RWPE1 (cell line): ENCODE results near the gene CDC37.

Experiments used
- CTCF ChIA-PET: fragments of 350-600 bp; sonication (Branson Sonifier 250); formaldehyde crosslinking; extraction: SDS; loops from one replicate; lab custom pipeline; 2021; lab: Yijun Ruan, JAX
- POLR2A ChIA-PET: fragments of 400-600 bp; formaldehyde crosslinking; extraction: SDS; loops from one replicate; lab custom pipeline; 2020; ENCODE audit warnings: antibody characterized with exemption; ENCODE audit not compliant: low non-redundant PET; lab: Yijun Ruan, JAX
- DNase-seq: peaks from one replicate; pipeline ENCODE4 v3.0.0; 2012; ENCODE audit warnings: low spot score
- H3K27ac ChIP-seq: fragments of 450-650 bp; 2 replicates; pipeline ENCODE4 v1.5.1; 2017
- CTCF ChIP-seq: fragments of 450-650 bp; conservative IDR thresholded peaks from 2 replicates; pipeline ENCODE4 v1.5.1; 2017; ENCODE audit warnings: low read depth, mild to moderate bottlenecking

The CDC37 gene

DNA sequence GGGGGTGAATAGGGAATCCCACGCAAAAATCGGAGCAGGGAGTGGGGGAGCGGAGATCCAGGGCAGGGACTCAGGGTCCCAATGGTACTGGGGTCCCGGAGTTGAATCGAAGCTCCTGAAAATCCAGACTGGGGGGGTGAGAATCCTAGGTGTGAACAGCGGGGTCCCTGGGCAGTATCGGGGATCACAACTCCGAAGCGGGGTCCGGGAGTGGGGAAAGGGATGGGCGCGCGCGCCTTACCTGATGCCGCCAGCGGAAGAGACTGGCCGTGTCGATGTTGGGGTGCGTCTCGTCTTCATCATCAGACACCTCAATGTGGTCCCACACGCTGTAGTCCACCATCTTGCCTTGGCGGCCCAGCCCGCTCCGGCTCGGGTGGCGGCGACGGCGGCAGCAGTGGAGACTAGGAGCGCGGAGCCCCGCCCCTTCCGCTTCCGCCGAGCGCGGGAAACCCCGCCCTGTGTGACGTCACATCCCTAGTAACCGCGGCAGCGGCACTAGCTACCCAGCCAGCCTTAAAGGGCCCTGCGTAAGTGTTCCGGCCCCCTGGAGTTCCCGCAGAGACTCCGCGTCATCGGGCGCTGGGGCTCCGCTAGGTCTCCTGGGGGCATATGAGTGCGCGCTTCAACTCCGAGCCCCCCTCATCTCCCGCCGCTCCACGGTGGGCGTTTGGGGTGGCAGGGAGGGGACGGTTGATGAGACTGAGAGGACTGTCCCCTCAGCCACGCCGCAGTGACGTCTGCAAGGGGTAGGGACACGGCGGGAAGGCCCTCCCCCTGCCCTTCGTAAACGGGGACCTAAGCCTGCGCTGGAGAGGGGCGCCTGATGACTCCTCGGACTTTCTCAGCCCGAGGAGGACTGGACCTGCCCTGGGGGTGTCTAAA lies at the start of gene CDC37:
TSS of gene CDC37 (minus strand) at position 406 of the 885 bp plus-strand sequence. CDS start at position 343, 63 bp downstream.
- DNase-seq = peak; percentile 98
- POLR2A ChIA-PET = no interaction called here
- CTCF ChIA-PET = interaction anchor here (0.6 to 3.7 kb wide), 11 partner anchors 14 to 263 kb away, joined by 3 to 32 read pairs (median 4); no protein-coding TSS in a partner anchor
- peak within 1 kb of the TSS; percentile 70 for H3K27ac ChIP-seq
- no peak for TF ChIP-seq CTCF

GRCh38 chr19:10450853-10451609 lies 47.7 kb upstream of the CDC37 start:
- ChIA-PET CTCF (no interaction called here), POLR2A (no interaction called here)
- TF ChIP-seq CTCF = no peak
- DNase-seq = peak; percentile 59
- H3K27ac ChIP-seq = no peak overlapping the region

GRCh38 chr19:10450191-10450852 lies 47.0 kb upstream of the CDC37 start:
- ChIA-PET POLR2A (no interaction called here), CTCF (interaction anchor here (0.7 kb wide), 1 partner anchor 9 kb away, joined by 3 read pairs; no protein-coding TSS in a partner anchor)
- no peak for DNase-seq
- TF ChIP-seq CTCF = no peak
- H3K27ac ChIP-seq = no peak overlapping the region

DNA sequence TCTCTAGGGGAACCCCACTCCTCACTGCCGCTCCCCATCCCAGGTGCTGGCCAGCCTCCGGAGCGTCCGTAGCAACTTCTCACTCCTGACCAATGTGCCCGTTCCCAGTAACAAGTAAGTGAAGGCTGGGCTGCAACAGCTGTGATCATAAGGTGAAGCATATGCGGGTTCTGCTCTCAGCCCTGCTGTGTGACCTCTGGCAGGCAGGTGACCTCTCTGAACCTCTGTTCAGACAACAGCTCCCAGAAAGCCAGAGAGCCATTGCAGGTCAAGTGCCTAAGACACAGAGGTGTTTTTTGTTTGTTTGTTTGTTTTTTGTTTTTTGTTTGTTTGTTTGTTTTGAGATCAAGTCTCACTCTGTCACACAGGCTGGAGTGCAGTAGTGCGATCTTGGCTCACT lies 45.7 kb upstream of the CDC37 start:
- no peak overlapping the region for H3K27ac ChIP-seq
- CTCF ChIA-PET = interaction anchor here (0.7 kb wide), 1 partner anchor 139 kb away, joined by 3 read pairs; no protein-coding TSS in a partner anchor
- TF ChIP-seq CTCF = no peak
- DNase-seq = no peak
- POLR2A ChIA-PET = no interaction called here

DNA sequence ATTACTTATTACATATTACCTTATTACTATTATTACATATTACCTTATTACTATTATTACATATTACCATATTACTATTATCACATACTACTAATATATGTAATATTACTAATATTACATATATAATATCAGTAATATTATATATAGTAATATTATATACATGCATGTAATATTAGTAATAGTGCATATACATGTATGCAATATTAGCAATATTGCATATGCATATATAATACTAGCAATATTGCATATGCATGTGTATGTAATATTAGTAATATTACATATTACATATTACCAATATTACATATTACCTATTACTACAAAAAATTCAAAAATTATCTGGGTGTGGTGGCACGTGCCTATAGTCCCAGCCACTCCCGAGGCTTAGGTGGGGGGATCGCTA lies 39.4 kb upstream of the CDC37 start:
- DNase-seq = no peak
- TF ChIP-seq CTCF = no peak
- CTCF ChIA-PET = no interaction called here
- POLR2A ChIA-PET = no interaction called here
- no peak overlapping the region for H3K27ac ChIP-seq

DNA sequence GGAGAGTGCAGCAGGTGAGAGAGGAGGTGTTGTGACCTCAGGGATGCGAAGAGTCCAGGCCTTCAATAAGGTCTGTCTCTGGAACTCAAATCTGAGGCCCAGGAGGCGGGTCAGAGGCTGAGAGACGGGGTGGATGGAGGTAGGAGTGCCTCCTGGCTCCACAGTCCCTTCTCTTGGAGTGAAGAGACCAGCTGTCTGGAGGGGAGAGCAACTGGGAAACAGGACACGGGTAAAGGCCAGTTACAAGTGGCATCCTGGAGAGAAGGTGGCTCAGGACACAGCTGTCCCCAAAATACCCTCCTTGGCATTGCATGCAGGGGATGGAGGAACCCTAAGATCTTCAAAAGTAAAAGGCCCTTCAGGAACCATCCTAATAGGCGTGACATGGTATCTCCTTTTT lies 36.2 kb upstream of the CDC37 start:
- POLR2A ChIA-PET = no interaction called here
- no peak for TF ChIP-seq CTCF
- no peak overlapping the region for H3K27ac ChIP-seq
- CTCF ChIA-PET = interaction anchor here (1.1 kb wide), 1 partner anchor 44 kb away, joined by 4 read pairs; no protein-coding TSS in a partner anchor
- no peak for DNase-seq
